ENCODE results near the gene SYNGR1.

SYNGR1 gene

DNA sequence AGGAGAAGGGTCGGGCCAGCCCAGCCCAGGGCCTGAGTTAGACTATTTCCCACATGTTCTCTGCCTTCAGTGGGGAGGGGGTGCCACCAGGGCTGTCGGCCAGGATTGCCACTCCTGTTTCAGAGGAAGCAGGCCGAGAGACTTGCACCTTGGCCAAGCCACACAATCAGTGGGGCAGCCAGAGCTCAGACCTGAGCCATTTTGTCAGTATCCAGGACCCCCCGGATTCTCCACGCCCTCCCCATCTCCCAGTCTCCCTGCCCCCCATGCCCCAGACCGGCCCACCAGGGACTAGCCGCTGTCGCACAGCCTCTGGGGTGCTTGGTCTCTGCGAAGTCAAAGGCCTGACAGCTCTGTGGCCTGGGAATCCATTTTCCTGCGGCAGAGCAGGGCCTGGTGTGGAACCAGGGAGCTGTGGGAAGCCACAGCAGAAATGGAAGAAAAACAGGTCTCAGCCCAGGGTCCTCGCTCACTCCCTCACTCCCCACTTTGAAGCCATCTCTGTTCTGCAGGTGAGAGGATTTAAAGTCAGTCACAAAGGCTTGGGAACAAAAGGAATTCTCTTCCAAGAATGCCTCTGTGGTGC lies 81.5 kb downstream of the SYNGR1 start:
- DNase-seq (ENCODE audit: low read depth) = no peak

DNA sequence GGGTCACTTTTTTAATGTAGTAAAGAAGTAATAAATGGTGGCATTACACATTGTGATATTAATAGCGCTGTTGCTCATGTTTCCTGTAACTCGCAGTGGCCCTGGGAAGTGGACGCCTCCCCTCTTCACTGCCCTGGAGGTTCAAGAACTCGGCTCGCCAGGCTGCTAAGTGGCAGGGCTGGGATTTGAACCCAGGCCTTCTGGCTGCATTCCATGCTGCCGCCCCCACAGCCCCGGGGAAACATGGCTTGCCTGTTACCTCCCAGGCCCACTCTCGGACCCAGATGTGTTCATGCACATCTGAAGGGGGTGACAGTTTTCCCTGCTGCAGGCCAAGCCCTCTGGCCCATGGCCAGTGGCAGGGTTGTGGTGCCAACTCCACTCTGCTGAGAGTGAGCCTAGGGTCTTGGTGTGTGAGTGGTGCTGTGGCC lies 82.0 kb downstream of the SYNGR1 start:
- no peak for DNase-seq (ENCODE audit: low read depth)

DNA sequence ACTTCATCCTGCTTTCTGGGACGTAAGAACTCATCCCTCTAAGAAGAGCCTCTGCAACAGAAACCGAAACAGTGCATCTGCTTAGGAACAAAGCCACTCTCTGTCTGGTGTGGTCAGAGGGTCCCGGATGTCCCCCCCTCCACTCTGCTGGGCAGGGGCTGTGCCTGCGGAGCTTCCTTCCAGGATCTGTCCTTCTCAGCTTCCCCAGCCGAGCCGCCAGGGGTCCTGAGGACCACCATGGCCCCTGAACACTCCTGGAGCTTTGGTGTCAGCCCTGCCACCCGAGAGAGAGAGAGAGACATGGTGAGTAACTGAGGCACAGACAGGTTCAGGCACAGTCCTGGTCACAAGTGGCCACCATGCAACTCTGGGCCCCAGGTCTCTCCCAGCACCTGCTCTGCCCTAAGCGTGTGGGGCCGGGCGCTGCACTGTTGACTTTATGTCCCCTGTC lies 82.6 kb downstream of the SYNGR1 start:
- no peak for DNase-seq (ENCODE audit: low read depth)

DNA sequence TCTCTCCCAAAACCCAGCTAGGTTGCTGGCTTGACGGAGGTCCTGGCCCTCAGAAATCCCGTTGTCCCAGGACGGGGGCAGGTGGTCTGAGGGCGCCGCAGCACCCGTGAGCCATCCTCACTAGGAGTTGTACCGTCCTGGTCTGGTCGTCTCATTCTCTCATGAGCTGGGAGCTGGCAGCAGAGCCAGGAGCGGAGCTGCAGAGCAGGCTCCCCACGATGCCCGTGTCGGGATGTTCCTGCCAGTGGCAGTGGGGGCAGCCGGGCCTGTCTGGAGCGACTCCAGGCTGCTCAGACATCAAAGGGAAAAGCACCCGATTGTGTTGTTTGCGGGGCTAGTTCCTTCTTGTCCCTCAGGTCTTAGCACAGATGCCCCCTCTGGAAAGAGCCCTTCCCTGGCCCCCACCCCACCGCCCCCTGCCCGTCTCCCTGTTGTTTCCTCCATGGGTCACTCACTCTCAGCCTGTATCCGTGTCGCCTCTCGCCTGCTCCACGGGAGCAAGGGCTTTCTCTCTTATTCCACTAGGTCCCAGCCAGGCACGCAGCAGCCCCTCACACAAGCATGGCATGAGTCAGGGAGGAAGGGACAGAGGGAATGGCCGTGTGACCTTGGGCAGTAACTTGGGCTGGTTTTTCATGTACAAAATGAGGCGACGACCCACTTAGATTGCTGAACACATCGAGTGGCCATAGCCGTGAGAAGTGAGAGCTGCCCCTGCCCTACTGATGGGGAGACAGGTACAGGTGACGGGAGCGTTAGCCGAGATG lies 83.9 kb downstream of the SYNGR1 start:
- DNase-seq (ENCODE audit: low read depth) = no peak

DNA sequence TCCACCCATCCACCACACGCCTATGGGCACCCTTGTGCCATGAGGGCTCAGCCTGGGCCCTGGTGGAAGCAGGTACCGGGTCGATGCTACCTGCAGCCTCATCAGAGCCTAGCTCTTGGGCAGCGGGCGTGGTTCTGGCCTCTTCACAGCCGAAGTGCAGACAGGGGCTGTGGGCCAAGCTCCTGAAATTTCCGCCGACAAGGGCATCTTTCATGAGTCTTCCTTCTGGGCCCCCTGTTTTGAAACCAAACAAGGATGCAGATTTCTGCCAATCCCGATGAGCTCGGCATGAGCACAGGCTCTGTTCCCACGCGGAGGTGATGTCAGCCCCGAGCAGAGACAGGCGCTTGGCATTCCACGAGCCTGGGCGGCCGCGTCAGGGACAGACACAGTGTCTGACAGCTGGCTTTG lies 84.5 kb downstream of the SYNGR1 start:
- no peak for DNase-seq (ENCODE audit: low read depth)

DNA sequence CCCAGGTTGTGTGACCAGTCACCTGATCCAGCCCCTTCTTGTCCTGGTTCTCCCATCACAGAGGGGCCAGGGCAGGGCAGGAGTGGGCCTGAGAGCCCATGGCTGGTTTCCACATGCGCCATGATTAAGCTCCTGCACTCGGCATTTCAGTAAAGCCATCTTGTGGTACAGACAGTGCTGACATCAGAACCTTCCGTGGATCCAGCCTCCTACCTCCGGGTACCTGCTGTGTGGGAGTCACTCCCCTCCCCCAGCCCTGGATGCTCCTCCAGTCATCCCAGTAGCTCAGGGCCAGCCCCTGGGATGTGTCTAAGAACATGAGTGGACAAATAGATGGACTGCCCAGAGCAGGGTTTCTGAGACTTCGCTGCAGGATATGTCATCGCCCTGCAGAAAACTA lies 84.9 kb downstream of the SYNGR1 start:
- DNase-seq (ENCODE audit: low read depth) = no peak

Data from activated T-helper 1 cell treated with Interleukin-2 at 50 U/mL for 16 hours (primary cell).